Measurements from ENCODE around the gene TMEM273. TPM values are rescaled to one million over a fixed set of nuclear protein-coding genes. Genes with fewer than 3 reads are reported as not detected.

Gene TMEM273
- total and polyA plus RNA-seq, 10 of the 15 experiments (the other 5 are each of a cell fraction or from before 2014, with no cell fraction given): 10.3 to 46.3 (median 26.4) TPM

DNA sequence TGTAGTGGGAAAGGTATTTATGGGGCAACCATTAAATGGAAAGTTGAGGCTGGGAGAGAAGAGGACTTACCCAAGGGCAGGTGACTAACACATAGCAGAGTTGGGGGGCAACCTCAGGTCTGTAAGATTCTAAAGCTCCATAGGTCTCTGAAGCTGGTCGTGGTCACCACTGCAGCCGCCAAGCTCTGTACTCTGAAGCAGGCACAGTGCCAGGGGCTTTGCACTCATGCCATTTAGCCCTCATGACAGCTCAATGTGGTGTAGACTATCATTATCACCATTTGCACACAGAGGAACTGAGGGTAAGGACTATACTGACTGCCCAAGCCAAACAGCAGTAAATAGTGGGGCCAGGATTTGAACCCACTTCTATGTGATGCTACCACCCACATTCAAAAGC, 32.5 kb upstream of the TMEM273 start:
- Histone ChIP-seq H3K79me2 (ENCODE audit: control insufficient read depth, insufficient read depth, low read length) (no peaks in the 10 kb centered on the region), H3K4me3 (no peak overlapping the region), H3K4me1 (ENCODE audit: control insufficient read depth, insufficient read depth, low read length) (no peaks in the 10 kb centered on the region), H3K36me3 (ENCODE audit: control insufficient read depth in 2 of 2, insufficient read depth in 2 of 2, low read length in 1 of 2) (no peaks in the 10 kb centered on the region), H4K20me1 (ENCODE audit: control insufficient read depth, insufficient read depth) (no peaks in the 10 kb centered on the region), H2AFZ (ENCODE audit: control insufficient read depth, low read depth, low read length) (no peak overlapping the region), H3K9me3 (replicated peaks; ENCODE audit: control insufficient read depth, insufficient read depth, low read length) (no peaks in the 10 kb centered on the region; the same call in 2 of the 3 replicates), H3K9ac (ENCODE audit: control insufficient read depth, insufficient read depth, low read length) (no peak overlapping the region), H3K4me2 (ENCODE audit: control insufficient read depth, insufficient read depth) (no peak overlapping the region), H3K27me3 (replicated peaks in 1 of 2; ENCODE audit: control insufficient read depth in 2 of 2, insufficient read depth in 2 of 2, low read length in 1 of 2) (no peaks in the 10 kb centered on the region; a peak in 3 of 4 replicates), H3K27ac (ENCODE audit: control insufficient read depth, insufficient read depth) (no peak overlapping the region)
- CTCF ChIA-PET: no interaction called here
- intact Hi-C loops (cut with micrococcal nuclease; ENCODE audit: unreplicated experiment) (no loop called here), in situ Hi-C loops (cut with MboI) (no loop called here)
- FAIRE-seq: no peak
- WGBS (ENCODE audit: insufficient coverage, insufficient replicate concordance, low lambda C conversion rate, missing lambda C conversion rate): 32% methylated on average over 2 of the region's 2 CpGs
- no peak for DNase-seq (ENCODE audit: low read depth, low spot score)
- no TSS peak for BruUV-seq (replicated peaks)
- RAD21 ChIA-PET (ENCODE audit: unreplicated experiment): interaction anchor here (1.1 kb wide), 1 partner anchor 13 kb away, joined by 3 read pairs; no protein-coding TSS in a partner anchor
- SMC1A ChIA-PET (ENCODE audit: uncharacterized antibody, unreplicated experiment): no interaction called here
- POLR2A ChIA-PET: interaction anchor here (0.5 kb wide), 1 partner anchor 486 kb away, joined by 5 read pairs; no protein-coding TSS in a partner anchor
- no peak for ATAC-seq
- TF ChIP-seq IKZF1 (conservative IDR thresholded peaks at IDR 0.05) (no peak), SP1 (IDR thresholded peaks at IDR 0.05; ENCODE audit: low read depth, low read length) (no peak), BHLHE40 (IDR thresholded peaks at IDR 0.05; ENCODE audit: borderline replicate concordance in 1 of 2, low read depth in 2 of 2, low read length in 1 of 2) (no peak), MXI1 (IDR thresholded peaks at IDR 0.05; ENCODE audit: low read depth, low read length) (no peak), TCF3 (IDR thresholded peaks at IDR 0.05; ENCODE audit: borderline replicate concordance, insufficient read depth, low read depth, low read length) (no peak), RFX5 (IDR thresholded peaks at IDR 0.05; ENCODE audit: low read depth, low read length) (no peak), NRF1 (conservative IDR thresholded peaks at IDR 0.05; ENCODE audit: low read depth, low read length) (no peak), RAD51 (IDR thresholded peaks at IDR 0.05) (no peak), SIX5 (IDR thresholded peaks at IDR 0.05; ENCODE audit: low read depth, low read length, severe bottlenecking) (no peak), CEBPB (IDR thresholded peaks at IDR 0.05; ENCODE audit: borderline replicate concordance in 1 of 2, low read depth in 2 of 2, low read length in 2 of 2) (no peak), RBBP5 (conservative IDR thresholded peaks at IDR 0.05) (no peak), MEF2A (IDR thresholded peaks at IDR 0.05; ENCODE audit: insufficient read depth, low read depth, low read length) (no peak), SRF (IDR thresholded peaks at IDR 0.05; ENCODE audit: low read depth in 2 of 2, low read length in 2 of 2) (no peak), SREBF2 (IDR thresholded peaks at IDR 0.05; ENCODE audit: low read length) (no peak), ASH2L (IDR thresholded peaks at IDR 0.05; ENCODE audit: borderline replicate concordance, low read depth) (no peak)
- TF ChIP-seq, protein P1, sequence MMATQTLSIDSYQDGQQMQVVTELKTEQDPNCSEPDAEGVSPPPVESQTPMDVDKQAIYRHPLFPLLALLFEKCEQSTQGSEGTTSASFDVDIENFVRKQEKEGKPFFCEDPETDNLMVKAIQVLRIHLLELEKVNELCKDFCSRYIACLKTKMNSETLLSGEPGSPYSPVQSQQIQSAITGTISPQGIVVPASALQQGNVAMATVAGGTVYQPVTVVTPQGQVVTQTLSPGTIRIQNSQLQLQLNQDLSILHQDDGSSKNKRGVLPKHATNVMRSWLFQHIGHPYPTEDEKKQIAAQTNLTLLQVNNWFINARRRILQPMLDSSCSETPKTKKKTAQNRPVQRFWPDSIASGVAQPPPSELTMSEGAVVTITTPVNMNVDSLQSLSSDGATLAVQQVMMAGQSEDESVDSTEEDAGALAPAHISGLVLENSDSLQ (IDR thresholded peaks at IDR 0.05): no peak
- TF ChIP-seq, protein P2, sequence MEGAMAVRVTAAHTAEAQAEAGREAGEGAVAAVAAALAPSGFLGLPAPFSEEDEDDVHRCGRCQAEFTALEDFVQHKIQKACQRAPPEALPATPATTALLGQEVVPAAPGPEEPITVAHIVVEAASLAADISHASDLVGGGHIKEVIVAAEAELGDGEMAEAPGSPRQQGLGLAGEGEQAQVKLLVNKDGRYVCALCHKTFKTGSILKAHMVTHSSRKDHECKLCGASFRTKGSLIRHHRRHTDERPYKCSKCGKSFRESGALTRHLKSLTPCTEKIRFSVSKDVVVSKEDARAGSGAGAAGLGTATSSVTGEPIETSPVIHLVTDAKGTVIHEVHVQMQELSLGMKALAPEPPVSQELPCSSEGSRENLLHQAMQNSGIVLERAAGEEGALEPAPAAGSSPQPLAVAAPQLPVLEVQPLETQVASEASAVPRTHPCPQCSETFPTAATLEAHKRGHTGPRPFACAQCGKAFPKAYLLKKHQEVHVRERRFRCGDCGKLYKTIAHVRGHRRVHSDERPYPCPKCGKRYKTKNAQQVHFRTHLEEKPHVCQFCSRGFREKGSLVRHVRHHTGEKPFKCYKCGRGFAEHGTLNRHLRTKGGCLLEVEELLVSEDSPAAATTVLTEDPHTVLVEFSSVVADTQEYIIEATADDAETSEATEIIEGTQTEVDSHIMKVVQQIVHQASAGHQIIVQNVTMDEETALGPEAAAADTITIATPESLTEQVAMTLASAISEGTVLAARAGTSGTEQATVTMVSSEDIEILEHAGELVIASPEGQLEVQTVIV (IDR thresholded peaks at IDR 0.05; ENCODE audit: borderline replicate concordance, partially characterized antibody): no peak

All from GM12878 (cell line).